ENCODE measurements around the gene TENM4.

- TF ChIP-seq POU6F1 (CRISPR knock-in tag; IDR thresholded peaks at IDR 0.05; ENCODE audit: borderline replicate concordance, low read depth) (no peak), ZFP3 (CRISPR knock-in tag; IDR thresholded peaks at IDR 0.05) (no peak), GLIS3 (CRISPR knock-in tag; IDR thresholded peaks at IDR 0.05) (no peak)
- TF ChIP-seq, protein P1, sequence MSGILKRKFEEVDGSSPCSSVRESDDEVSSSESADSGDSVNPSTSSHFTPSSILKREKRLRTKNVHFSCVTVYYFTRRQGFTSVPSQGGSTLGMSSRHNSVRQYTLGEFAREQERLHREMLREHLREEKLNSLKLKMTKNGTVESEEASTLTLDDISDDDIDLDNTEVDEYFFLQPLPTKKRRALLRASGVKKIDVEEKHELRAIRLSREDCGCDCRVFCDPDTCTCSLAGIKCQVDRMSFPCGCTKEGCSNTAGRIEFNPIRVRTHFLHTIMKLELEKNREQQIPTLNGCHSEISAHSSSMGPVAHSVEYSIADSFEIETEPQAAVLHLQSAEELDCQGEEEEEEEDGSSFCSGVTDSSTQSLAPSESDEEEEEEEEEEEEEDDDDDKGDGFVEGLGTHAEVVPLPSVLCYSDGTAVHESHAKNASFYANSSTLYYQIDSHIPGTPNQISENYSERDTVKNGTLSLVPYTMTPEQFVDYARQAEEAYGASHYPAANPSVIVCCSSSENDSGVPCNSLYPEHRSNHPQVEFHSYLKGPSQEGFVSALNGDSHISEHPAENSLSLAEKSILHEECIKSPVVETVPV (CRISPR knock-in tag; IDR thresholded peaks at IDR 0.05): no peak
Measured at GRCh38 chr11:78733031-78733430, 707.8 kb downstream of the TENM4 start.
